Breast epithelium (tissue), 3 donors: ENCODE data around the gene ATXN7L3B.

Experiments used
- POLR2A ChIP-seq: fragments of 450-650 bp; IDR thresholded peaks from one replicate; pipeline ENCODE4 v1.6.1; 2016; ENCODE audit warnings: antibody characterized with exemption, mild to moderate bottlenecking, moderate library complexity
- POLR2AphosphoS5 ChIP-seq, 3 donors: sonication (generic); formaldehyde crosslinking; IDR thresholded peaks; one replicate each; pipeline ENCODE4 v1.6.1; 2017; ENCODE audit warnings: antibody characterized with exemption in 3 of 3
- TF ChIP-seq, protein P1 (sequence below), 3 donors: fragments of 450-650 bp; IDR thresholded peaks; one replicate each; pipeline ENCODE4 v1.5.1; 2016 to 2017; ENCODE audit warnings: antibody characterized with exemption in 3 of 3, mild to moderate bottlenecking in 3 of 3, moderate library complexity in 3 of 3

DNA sequence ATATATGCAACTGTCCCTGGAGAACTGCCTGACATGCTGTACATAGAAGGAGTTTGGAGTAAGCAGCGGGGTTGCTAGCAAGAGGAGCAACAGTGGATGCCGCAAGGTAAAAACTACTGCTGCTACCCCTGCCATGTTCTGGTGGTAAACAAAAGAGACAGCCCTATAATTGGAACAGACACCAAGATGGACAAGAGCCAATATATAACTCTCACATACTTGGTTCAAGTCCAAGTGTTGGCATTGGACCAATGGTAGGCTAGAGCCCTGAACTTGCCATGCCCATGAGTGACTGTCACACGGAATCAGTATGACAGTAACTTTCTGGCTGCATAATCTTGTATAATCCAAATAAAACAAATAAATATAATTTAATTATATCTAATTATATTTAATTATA lies 13.7 kb downstream of the ATXN7L3B start:
- TF ChIP-seq, protein P1, sequence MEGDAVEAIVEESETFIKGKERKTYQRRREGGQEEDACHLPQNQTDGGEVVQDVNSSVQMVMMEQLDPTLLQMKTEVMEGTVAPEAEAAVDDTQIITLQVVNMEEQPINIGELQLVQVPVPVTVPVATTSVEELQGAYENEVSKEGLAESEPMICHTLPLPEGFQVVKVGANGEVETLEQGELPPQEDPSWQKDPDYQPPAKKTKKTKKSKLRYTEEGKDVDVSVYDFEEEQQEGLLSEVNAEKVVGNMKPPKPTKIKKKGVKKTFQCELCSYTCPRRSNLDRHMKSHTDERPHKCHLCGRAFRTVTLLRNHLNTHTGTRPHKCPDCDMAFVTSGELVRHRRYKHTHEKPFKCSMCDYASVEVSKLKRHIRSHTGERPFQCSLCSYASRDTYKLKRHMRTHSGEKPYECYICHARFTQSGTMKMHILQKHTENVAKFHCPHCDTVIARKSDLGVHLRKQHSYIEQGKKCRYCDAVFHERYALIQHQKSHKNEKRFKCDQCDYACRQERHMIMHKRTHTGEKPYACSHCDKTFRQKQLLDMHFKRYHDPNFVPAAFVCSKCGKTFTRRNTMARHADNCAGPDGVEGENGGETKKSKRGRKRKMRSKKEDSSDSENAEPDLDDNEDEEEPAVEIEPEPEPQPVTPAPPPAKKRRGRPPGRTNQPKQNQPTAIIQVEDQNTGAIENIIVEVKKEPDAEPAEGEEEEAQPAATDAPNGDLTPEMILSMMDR (IDR thresholded peaks at IDR 0.05), result no peak
- TF ChIP-seq POLR2A (no peak), POLR2AphosphoS5 (IDR thresholded peaks at IDR 0.05) (no peak)
